Fibroblast of skin of right quadriceps (primary cell): ENCODE measurements around the gene EFNA1.

Experiments used
- DNase-seq: peaks from one replicate; pipeline ENCODE4 v3.0.0-alpha.2; 2013

Gene EFNA1, protein sequence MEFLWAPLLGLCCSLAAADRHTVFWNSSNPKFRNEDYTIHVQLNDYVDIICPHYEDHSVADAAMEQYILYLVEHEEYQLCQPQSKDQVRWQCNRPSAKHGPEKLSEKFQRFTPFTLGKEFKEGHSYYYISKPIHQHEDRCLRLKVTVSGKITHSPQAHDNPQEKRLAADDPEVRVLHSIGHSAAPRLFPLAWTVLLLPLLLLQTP

DNA sequence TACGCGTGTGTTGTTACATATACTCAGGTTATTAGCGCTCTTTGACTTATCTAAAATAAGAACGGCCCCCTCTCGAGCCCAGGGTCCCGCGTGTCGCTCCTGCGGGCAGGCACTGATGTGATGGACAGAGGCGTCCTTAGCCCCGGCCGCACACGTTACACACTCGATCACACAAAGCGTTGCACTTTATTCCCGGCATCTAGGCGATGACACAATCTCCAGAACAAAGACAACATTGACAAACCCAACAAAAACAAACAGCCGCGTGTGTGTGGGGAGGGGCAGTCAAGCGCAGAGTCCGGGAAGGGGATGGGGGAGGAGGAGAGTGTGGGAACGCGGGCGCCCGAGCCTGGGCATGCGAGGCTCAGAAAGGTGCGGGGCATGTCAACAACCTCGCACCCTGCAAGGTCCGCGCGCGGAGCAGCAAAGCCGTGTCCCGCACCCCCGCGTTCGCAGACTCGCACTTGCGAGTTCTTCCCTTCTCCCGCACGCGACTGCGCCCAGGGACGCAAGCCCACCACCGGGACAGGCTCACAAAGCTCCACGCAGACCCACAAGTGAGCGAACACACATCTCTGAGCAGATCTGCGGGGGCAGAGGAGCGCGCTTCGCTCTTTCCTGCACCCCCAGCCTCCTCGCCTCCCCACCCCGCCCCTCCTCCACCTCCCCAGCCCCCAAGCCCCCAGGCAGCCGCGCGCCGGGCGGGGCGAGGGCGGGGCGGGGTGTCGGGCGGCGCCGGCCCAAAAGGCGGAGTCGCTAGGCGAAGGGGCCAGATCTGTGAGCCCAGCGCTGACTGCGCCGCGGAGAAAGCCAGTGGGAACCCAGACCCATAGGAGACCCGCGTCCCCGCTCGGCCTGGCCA lies at the start of gene EFNA1:
Gene EFNA1 (plus strand): TSS at position 772 of the 862 bp plus-strand sequence. CDS start 102 bp downstream, outside the sequence.
- DNase-seq, result no peak

GRCh38 chr1:155078469-155079209 lies 49.0 kb upstream of the EFNA1 start, which contains the start of gene EFNA3:
Gene EFNA3 (plus strand): TSS chr1:155078837. CDS start chr1:155078942, 105 bp downstream.
- peak; percentile 40 for DNase-seq

- DNase-seq, result no peak
These were observed 48.5 kb upstream of the EFNA1 start for GRCh38 chr1:155079210-155079486.

DNA sequence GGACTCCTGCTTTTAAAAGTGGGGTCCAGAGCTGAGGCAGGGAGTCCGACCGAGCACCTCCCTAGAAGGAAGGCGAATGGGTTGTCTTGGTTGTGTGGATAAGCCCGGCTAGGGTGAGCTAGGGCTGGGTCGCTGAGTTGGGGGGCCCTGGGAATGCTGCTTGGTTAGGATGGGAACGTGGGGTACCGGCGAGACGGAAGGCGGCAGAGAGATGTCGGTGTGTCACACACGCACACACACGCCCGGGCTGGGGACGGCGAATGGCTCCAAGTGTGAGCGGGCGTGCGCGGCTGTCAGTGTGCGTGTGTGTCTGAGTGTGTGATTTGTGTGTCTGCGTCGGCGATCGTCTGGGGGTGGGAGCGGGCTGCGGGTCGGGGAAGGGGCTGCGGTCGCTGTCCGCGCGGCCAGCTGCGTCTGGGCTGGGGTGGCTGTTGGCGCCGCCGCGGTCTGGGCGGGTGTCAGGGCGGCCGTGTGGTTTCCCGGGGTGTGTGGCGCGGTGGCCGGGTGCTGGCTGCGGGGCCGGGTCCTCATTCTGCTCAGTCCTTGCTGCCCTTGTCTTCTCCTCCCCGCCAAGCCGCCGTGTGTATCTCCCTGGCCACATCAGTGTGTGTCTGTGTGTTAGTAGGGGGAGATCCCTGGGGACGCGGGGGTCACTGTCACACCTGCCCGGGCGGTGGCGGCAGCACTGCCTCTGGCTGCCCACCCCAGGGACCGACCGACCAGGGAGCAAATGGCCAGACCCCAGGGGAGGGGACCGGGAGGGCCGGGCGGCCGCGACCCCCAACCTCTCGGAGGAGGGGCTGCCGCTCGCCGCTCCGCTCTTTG lies 48.0 kb upstream of the EFNA1 start:
- no peak for DNase-seq

GRCh38 chr1:155080312-155081228 lies 47.1 kb upstream of the EFNA1 start:
- DNase-seq, result no peak

DNA sequence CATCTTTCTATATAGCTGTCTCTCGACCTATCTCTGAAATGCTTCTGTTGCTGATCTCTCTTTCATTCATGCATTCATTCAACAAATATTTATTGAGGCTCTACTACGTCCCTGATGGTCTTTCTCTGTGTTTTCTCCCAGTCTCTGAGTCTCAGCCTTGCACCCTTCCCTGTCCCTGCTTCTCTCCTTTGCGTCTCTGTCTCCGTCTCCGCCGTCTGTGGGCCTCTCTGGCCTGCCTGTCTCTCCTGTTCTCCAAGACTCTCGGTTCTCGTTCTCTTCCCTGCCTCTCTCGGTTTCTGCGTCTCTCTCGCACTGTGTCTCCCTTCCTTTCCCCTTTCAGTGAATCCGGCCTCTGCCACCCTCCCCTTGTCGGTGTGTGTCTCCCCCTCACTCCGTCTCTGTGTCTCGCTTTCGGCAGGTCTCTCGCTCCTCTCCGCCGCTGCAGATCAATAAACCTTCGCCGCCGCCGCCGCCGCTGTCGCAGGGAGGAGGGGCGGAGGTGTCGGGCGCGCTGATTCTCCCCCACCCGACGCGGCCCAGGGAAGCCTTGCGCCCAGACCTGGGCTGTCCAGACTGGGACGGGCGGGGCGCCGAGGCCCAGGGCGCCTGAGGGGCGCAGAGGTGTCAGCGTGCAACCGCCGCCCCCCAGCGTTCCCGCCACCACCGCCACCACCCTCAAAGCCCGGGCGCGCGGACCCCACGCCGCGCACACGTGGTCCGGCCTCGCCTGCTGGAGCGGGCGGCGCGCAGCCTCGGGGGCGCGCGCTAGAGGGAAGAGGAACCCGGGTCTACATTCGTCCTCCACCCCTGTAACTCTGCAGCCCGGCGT lies 46.0 kb upstream of the EFNA1 start:
- DNase-seq, result no peak

- no peak for DNase-seq
These were observed 45.2 kb upstream of the EFNA1 start for GRCh38 chr1:155082301-155083051.

- no peak for DNase-seq
These were observed 44.6 kb upstream of the EFNA1 start for GRCh38 chr1:155083052-155083541.

GRCh38 chr1:155083865-155084721 lies 43.6 kb upstream of the EFNA1 start:
- peak; percentile 34 for DNase-seq

- peak; percentile 93 for DNase-seq
These were observed 42.8 kb upstream of the EFNA1 start for GRCh38 chr1:155084722-155085503.

DNA sequence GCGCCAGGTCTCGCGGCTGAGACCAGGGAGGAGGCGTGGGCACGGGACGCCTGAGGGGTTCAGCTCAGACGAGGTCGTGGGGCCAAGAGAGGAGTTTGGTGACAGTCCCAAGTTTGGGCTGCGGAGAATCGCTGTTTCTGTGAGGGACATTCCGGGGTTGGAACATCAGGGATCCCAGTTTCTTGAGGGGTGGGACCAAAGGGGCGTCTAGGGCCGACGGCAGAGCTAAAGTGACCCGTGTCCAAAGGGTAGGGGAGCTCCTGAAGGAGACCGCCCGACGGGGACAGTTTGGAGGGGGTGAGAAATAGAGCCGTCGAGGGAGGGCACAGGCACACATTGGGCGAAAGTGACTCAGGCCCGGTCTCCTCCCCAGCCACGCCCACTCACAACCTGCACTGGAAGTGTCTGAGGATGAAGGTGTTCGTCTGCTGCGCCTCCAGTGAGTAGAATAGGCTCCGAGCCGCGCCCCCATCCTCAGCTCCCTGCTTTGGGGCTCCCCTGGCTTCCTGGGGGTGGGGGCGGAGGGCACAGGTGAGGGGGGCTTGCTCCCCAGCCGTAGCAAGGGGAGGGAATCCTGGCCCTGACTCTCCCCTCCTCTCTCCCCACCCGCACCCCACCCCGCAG lies 42.1 kb upstream of the EFNA1 start:
- DNase-seq, result peak; percentile 26

GRCh38 chr1:155086128-155086741 lies 41.4 kb upstream of the EFNA1 start:
- DNase-seq, result peak; percentile 42

DNA sequence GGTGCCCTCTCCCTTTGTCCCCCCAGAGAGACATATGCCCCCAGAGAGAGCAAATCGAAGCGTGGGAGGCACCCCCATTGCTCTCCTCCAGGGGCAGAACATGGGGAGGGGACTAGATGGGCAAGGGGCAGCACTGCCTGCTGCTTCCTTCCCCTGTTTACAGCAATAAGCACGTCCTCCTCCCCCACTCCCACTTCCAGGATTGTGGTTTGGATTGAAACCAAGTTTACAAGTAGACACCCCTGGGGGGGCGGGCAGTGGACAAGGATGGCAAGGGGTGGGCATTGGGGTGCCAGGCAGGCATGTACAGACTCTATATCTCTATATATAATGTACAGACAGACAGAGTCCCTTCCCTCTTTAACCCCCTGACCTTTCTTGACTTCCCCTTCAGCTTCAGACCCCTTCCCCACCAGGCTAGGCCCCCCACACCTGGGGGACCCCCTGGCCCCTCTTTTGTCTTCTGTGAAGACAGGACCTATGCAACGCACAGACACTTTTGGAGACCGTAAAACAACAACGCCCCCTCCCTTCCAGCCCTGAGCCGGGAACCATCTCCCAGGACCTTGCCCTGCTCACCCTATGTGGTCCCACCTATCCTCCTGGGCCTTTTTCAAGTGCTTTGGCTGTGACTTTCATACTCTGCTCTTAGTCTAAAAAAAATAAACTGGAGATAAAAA lies 40.7 kb upstream of the EFNA1 start:
- DNase-seq, result no peak

GRCh38 chr1:155091071-155092051 lies 36.3 kb upstream of the EFNA1 start:
- DNase-seq, result peak; percentile 60

- no peak for DNase-seq
These were observed 35.5 kb upstream of the EFNA1 start for GRCh38 chr1:155092131-155092530.
